Prostate gland (tissue), 2 donors: ENCODE measurements around the gene C1orf198. TPM values are rescaled to one million over a fixed set of nuclear protein-coding genes. Genes with fewer than 3 reads are reported as not detected.

ENCODE experiments used
- DNase-seq: peaks from one replicate; pipeline ENCODE4 v3.0.0-alpha.2; 2019; ENCODE audit warnings: low spot score
- H3K27ac ChIP-seq, 2 donors: fragments of 200-600 bp; sonication (generic); 2 replicates each; pipeline ENCODE4 v1.5.1; 2017 to 2019
- H3K27me3 ChIP-seq: fragments of 200-600 bp; sonication (generic); replicated peaks from 2 replicates; pipeline ENCODE4 v1.5.1; 2019; ENCODE audit not compliant: insufficient read depth
- H3K36me3 ChIP-seq, 2 donors: fragments of 200-600 bp; sonication (generic); 1 replicate in 1 of 2; 2 replicates in 1 of 2; pipeline versions ENCODE4 v1.5.1 to v1.8.1; 2017 to 2019
- H3K4me1 ChIP-seq: fragments of 200-600 bp; sonication (generic); replicated peaks from 2 replicates; pipeline ENCODE4 v1.5.1; 2019
- H3K4me3 ChIP-seq, 2 donors: fragments of 200-600 bp; sonication (generic); 2 replicates each; pipeline ENCODE4 v1.5.1; 2017 to 2019
- H3K9me3 ChIP-seq: fragments of 200-600 bp; sonication (generic); 2 replicates; pipeline ENCODE4 v1.5.1; 2017
- POLR2A ChIP-seq: fragments of 450-650 bp; IDR thresholded peaks from one replicate; pipeline ENCODE4 v1.6.1; 2016; ENCODE audit warnings: antibody characterized with exemption, mild to moderate bottlenecking
- POLR2AphosphoS5 ChIP-seq: sonication (generic); formaldehyde crosslinking; IDR thresholded peaks from one replicate; pipeline ENCODE4 v1.6.1; 2017; ENCODE audit warnings: antibody characterized with exemption
- WGBS: methylation state at CpG from one replicate; pipeline ENCODE4 v1.1.5; 2018; 5-methylcytosine and 5-hydroxymethylcytosine counted together
- intact Hi-C: fragments of 100-400 bp; cut with DNase I; formaldehyde crosslinking; loops from one replicate; pipeline ENCODE4 v1.14.2; 2022
- total RNA-seq, 2 donors: library from RNA; depleted of rRNA; stranded (reverse); fragments of >200 nt; gene quantifications; one replicate each; pipeline ENCODE4 v1.1.0, GENCODE V29; 2016
- TF ChIP-seq, protein P1 (sequence below), 4 experiments: fragments of 200-600 bp in 2 of 4; fragments of 450-650 bp in 2 of 4; sonication (generic) in 2 of 4; IDR thresholded peaks; 1 replicate in 3 of 4; 2 replicates in 1 of 4; pipeline ENCODE4 v1.5.1; 2016 to 2019; ENCODE audit warnings: antibody characterized with exemption in 4 of 4, mild to moderate bottlenecking in 2 of 4, moderate library complexity in 2 of 4

The C1orf198 gene
- total RNA-seq, 2 donors from 2014 or later, result 41.9 to 44.8 TPM

DNA sequence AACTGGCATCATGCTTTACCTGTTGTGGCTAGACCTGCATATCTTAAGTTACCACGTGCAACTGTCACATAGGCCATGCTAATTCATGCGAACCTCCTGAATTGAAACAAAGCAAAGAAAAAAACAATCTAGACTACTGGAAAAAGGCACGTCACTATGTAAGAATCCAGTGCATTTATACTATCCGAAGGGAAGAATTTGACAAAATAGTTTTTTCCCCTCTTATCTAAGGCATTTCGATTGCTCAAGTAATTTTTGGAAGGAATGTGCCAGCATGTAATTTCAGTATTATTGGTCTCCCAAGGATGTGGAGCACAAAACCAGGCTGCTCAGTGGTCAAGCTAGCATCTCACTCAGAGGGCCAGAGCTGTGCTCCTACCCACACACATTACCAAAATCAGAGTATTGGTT, 31.5 kb upstream of the C1orf198 start:
- no peak for TF ChIP-seq POLR2A
- TF ChIP-seq POLR2AphosphoS5, result no peak
- TF ChIP-seq, protein P1, sequence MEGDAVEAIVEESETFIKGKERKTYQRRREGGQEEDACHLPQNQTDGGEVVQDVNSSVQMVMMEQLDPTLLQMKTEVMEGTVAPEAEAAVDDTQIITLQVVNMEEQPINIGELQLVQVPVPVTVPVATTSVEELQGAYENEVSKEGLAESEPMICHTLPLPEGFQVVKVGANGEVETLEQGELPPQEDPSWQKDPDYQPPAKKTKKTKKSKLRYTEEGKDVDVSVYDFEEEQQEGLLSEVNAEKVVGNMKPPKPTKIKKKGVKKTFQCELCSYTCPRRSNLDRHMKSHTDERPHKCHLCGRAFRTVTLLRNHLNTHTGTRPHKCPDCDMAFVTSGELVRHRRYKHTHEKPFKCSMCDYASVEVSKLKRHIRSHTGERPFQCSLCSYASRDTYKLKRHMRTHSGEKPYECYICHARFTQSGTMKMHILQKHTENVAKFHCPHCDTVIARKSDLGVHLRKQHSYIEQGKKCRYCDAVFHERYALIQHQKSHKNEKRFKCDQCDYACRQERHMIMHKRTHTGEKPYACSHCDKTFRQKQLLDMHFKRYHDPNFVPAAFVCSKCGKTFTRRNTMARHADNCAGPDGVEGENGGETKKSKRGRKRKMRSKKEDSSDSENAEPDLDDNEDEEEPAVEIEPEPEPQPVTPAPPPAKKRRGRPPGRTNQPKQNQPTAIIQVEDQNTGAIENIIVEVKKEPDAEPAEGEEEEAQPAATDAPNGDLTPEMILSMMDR (IDR thresholded peaks at IDR 0.05), result no peak
- 76% methylated on average over 5 of the region's 5 CpGs for WGBS
- no peaks in the 10 kb centered on the region for H3K9me3 ChIP-seq
- H3K27ac ChIP-seq, result no peak overlapping the region
- H3K4me1 ChIP-seq, result no peaks in the 10 kb centered on the region
- DNase-seq, result no peak
- H3K27me3 ChIP-seq, result no peaks in the 10 kb centered on the region
- intact Hi-C loops, result loop anchor here (5.0 kb wide), 1 partner anchor 33 kb away; the partner anchor contains the start of gene C1orf198
- no peaks in the 10 kb centered on the region for H3K36me3 ChIP-seq
- H3K4me3 ChIP-seq, result no peak overlapping the region

DNA sequence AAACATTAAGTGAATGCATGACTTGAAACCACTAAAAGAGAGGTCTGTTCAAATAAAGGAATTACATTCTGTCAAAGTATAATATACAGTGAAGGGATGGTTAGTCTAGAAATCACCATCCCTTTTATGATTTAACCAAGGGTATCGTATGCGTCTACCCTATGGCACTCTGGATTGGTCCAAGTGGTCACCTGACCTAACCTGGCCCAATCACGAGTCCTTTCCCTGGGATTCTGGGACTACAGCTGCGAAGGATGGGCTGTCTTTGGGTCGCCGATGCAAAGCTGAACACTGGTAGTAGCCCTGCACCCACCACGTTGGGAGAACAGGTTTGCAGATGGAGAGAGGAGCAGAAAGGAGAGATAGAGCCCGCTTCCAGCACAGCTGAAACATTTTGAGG, 30.4 kb upstream of the C1orf198 start:
- Histone ChIP-seq H3K36me3 (no peaks in the 10 kb centered on the region), H3K4me1 (no peaks in the 10 kb centered on the region), H3K9me3 (no peaks in the 10 kb centered on the region), H3K27ac (no peak overlapping the region), H3K27me3 (no peaks in the 10 kb centered on the region), H3K4me3 (no peak overlapping the region)
- WGBS, result 83% methylated on average over 8 of the region's 8 CpGs
- intact Hi-C loops, result no loop called here
- TF ChIP-seq, protein P1 (IDR thresholded peaks at IDR 0.05), result no peak
- TF ChIP-seq POLR2A (no peak), POLR2AphosphoS5 (no peak)
- DNase-seq, result no peak

DNA sequence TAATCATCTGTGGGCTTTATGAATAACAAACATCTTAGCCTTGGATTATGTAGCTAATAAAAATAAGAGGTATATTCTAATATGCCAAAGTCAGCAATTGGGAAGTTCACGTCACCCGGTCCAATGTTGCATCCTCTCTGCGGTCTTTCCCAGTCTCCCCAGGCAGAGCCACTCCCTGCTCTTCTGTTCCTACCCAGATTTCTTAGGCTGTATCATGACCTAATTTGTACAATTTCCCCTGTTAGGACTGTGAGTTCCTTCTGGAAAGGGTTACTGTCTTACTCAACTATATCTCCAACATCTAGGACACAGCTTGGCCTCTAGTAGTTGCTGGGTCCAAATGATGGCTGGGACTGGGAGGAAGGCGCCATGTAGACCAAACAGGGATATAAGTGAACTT, 29.8 kb upstream of the C1orf198 start:
- H3K4me1 ChIP-seq, result no peaks in the 10 kb centered on the region
- intact Hi-C loops, result no loop called here
- no peaks in the 10 kb centered on the region for H3K27me3 ChIP-seq
- no peak overlapping the region for H3K4me3 ChIP-seq
- DNase-seq, result no peak
- no peak overlapping the region for H3K27ac ChIP-seq
- no peaks in the 10 kb centered on the region for H3K9me3 ChIP-seq
- 79% methylated on average over 4 of the region's 4 CpGs for WGBS
- TF ChIP-seq POLR2AphosphoS5, result no peak
- no peak for TF ChIP-seq POLR2A
- H3K36me3 ChIP-seq, result no peaks in the 10 kb centered on the region

DNA sequence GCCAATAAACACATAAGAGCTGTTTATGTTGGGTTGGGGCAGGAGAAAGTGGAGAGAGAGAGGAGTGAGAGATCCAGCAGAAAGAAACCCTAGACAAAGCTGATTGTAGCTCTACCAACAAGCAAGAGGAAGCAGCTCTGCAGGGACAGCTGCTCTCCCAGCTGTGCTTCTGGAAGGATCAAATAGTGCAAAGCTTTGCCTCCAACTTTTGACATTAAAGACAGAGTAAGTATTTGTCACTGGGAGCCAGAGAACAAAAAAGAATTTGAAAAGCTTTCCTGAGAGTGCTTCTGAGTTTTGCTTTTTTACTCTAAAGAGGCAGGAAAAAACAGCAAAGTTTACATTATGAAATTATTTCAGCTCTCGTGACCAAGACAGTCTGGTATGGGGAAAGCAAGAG, 28.5 kb upstream of the C1orf198 start:
- H3K4me3 ChIP-seq, result no peak overlapping the region
- 39% methylated on average over 1 of the region's 1 CpG for WGBS
- no peaks in the 10 kb centered on the region for H3K27me3 ChIP-seq
- no peaks in the 10 kb centered on the region for H3K9me3 ChIP-seq
- TF ChIP-seq POLR2AphosphoS5, result no peak
- TF ChIP-seq POLR2A, result no peak
- TF ChIP-seq, protein P1 (IDR thresholded peaks at IDR 0.05), result no peak
- intact Hi-C loops, result no loop called here
- no peaks in the 10 kb centered on the region for H3K36me3 ChIP-seq
- DNase-seq, result no peak
- H3K27ac ChIP-seq, result no peak overlapping the region
- H3K4me1 ChIP-seq, result no peaks in the 10 kb centered on the region

DNA sequence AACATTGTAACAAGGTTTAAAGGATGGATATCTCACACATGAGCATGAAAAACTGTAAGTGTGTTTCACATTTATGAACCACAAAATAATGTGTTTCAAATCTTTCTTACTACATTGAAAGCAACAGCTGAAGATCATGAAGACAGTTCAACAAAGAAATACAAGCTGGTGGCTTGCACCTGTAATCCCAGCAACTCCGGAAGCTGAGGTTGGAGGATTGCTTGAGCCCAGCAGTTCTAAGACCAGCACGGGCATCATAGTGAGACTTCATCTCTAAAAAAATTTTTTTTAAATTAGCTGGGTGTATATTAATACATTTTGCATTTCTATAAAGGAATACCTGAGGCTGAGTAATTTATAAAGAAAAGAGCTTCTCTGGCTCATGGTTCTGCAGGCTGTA, 27.1 kb upstream of the C1orf198 start:
- DNase-seq, result no peak
- Histone ChIP-seq H3K4me3 (no peak overlapping the region), H3K36me3 (no peaks in the 10 kb centered on the region), H3K9me3 (no peaks in the 10 kb centered on the region), H3K27ac (no peak overlapping the region), H3K27me3 (no peaks in the 10 kb centered on the region), H3K4me1 (no peaks in the 10 kb centered on the region)
- TF ChIP-seq POLR2A (no peak), POLR2AphosphoS5 (no peak)
- TF ChIP-seq, protein P1 (IDR thresholded peaks at IDR 0.05), result no peak
- 86% methylated on average over 2 of the region's 2 CpGs for WGBS
- intact Hi-C loops, result no loop called here
